CD4-positive, alpha-beta T cell (primary cell): ENCODE results near the gene ANO9. TPM values are rescaled to one million over a fixed set of nuclear protein-coding genes. Genes with fewer than 3 reads are reported as not detected.

Source experiments
- ATAC-seq: fragments of 200-7000 bp; cut with Tn5 transposase; one replicate; pipeline ENCODE4 v1.10.0; 2022; ENCODE audit warnings: mild to moderate bottlenecking; ENCODE audit not compliant: poor library complexity
- CTCF ChIA-PET: fragments of 350-600 bp; sonication (Branson Sonifier 250); formaldehyde crosslinking; loops from one replicate; lab custom pipeline; 2021; ENCODE audit warnings: antibody characterized with exemption, inconsistent platforms; lab: Charles Lee
- POLR2A ChIA-PET: fragments of 350-600 bp; sonication (Branson Sonifier 250); formaldehyde crosslinking; loops from one replicate; lab custom pipeline; 2021; ENCODE audit warnings: antibody characterized with exemption, inconsistent platforms; lab: Charles Lee
- DNase-seq, 14 experiments: peaks; one replicate each; pipeline ENCODE4 v3.0.0-alpha.2; 2013 to 2020; ENCODE audit warnings: mixed read lengths in 2 of 14
- H3K27ac ChIP-seq, 2 donors: one replicate each; pipeline versions ENCODE4 v1.5.1 to v1.7.0; 2013; ENCODE audit warnings: low read length in 2 of 2, low read depth in 1 of 2, mild to moderate bottlenecking in 1 of 2
- H3K27me3 ChIP-seq, 2 experiments: 1 replicate in 1 of 2; 2 replicates in 1 of 2; pipeline versions ENCODE4 v1.6.1 to v1.7.0; 2013; ENCODE audit warnings: low read length in 2 of 2, control low read depth in 1 of 2, mild to moderate bottlenecking in 1 of 2, moderate library complexity in 1 of 2; ENCODE audit not compliant: insufficient read depth in 2 of 2, control insufficient read depth in 1 of 2
- H3K36me3 ChIP-seq: one replicate; pipeline ENCODE4 v1.6.1; 2013; ENCODE audit warnings: low read length, control low read depth; ENCODE audit not compliant: insufficient read depth
- H3K4me1 ChIP-seq: one replicate; pipeline ENCODE4 v1.6.1; 2013; ENCODE audit warnings: low read length, control low read depth; ENCODE audit not compliant: insufficient read depth
- H3K4me3 ChIP-seq: one replicate; pipeline ENCODE4 v1.5.1; 2013; ENCODE audit warnings: mild to moderate bottlenecking, low read length, moderate library complexity
- H3K9me3 ChIP-seq, 2 experiments: 1 replicate in 1 of 2; 2 replicates in 1 of 2; pipeline versions ENCODE4 v1.6.1 to v1.7.0; 2013; ENCODE audit warnings: low read length in 2 of 2, mild to moderate bottlenecking in 2 of 2, control low read depth in 1 of 2, moderate library complexity in 1 of 2; ENCODE audit not compliant: control insufficient read depth in 1 of 2, insufficient read depth in 1 of 2
- H3K27ac Mint-ChIP-seq: one replicate; pipeline ENCODE4 v1.8.0; 2020; ENCODE audit warnings: mixed read lengths
- H3K27me3 Mint-ChIP-seq: one replicate; pipeline ENCODE4 v1.8.0; 2021; ENCODE audit warnings: mixed read lengths
- H3K36me3 Mint-ChIP-seq: one replicate; pipeline ENCODE4 v1.8.0; 2021; ENCODE audit warnings: low read depth, mixed read lengths
- H3K4me1 Mint-ChIP-seq: one replicate; pipeline ENCODE4 v1.8.0; 2021; ENCODE audit warnings: low read depth, mixed read lengths
- H3K4me3 Mint-ChIP-seq: one replicate; pipeline ENCODE4 v1.8.0; 2020; ENCODE audit warnings: mild to moderate bottlenecking, mixed read lengths
- H3K9me3 Mint-ChIP-seq: one replicate; pipeline ENCODE4 v1.8.0; 2020; ENCODE audit warnings: mixed read lengths
- CTCF ChIP-seq: fragments of 200-600 bp; IDR thresholded peaks from one replicate; pipeline ENCODE4 v1.8.0; 2022; ENCODE audit warnings: antibody characterized with exemption, mild to moderate bottlenecking
- intact Hi-C, 2 experiments: fragments of 100-400 bp; cut with DNase I in 1 of 2; cut with micrococcal nuclease in 1 of 2; formaldehyde crosslinking; loops; one replicate each; pipeline versions ENCODE4 v1.15.1 to v1.9.0; 2023 to 2025; cut with DNase I, micrococcal nuclease
- total RNA-seq, 174 experiments: library from RNA in 2 of 174; stranded (reverse) in 2 of 174; gene quantifications; one replicate each; pipeline ENCODE4 v1.2.3 and lab custom pipeline; 2021 to 2026

Gene ANO9
- total RNA-seq, 2 experiments from 2014 or later = 109 to 114 TPM

DNA sequence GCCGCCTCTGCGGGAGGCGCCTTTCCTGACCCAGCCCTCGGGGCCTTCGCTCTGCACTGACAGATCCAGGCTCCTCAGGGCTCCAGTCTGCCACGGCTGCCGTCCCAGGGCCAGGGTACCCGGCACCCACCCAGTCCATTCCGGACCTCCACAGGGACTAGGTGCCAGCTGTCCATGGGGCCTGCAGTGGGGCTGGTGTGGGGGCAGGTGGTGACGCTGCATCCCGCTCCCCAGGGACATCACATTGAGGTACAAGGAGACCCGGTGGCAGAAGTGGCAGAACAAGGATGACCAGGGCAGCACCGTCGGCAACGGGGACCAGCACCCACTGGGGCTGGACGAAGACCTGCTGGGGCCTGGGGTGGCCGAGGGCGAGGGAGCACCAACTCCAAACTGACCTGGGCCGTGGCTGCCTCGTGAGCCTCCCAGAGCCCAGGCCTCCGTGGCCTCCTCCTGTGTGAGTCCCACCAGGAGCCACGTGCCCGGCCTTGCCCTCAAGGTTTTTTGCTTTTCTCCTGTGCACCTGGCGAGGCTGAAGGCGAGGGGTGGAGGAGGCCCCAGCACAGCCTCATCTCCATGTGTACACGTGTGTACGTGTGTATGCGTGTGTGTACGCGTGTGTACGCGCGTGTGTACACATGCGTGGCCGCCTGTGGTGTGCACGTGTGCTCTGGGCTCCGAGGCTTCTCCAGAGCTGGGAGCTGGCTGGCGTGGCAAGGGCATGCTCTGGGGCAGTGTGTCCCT is 48.5 kb upstream of the ANO9 start:
- peaks cover 28% of the 10 kb centered on the region for H3K36me3 Mint-ChIP-seq
- DNase-seq = no peak
- intact Hi-C loops = no loop called here

GRCh38 chr11:489610-490185 is 47.9 kb upstream of the ANO9 start:
- H3K4me3 Mint-ChIP-seq = no peak overlapping the region
- Histone ChIP-seq H3K27me3 (no peaks in the 10 kb centered on the region), H3K27ac (no peak overlapping the region), H3K9me3 (peaks cover 0 to 1% of the 10 kb centered on the region in 2 experiments), H3K36me3 (peaks cover 7% of the 10 kb centered on the region), H3K4me3 (no peak overlapping the region), H3K4me1 (no peaks in the 10 kb centered on the region)
- ATAC-seq (no peak), DNase-seq (no peak)
- H3K27me3 Mint-ChIP-seq = no peaks in the 10 kb centered on the region
- no peak overlapping the region for H3K27ac Mint-ChIP-seq
- intact Hi-C loops = no loop called here
- no peaks in the 10 kb centered on the region for H3K9me3 Mint-ChIP-seq
- ChIA-PET POLR2A (no interaction called here), CTCF (no interaction called here)
- peaks cover 24% of the 10 kb centered on the region for H3K36me3 Mint-ChIP-seq
- TF ChIP-seq CTCF = no peak
- H3K4me1 Mint-ChIP-seq = no peaks in the 10 kb centered on the region

More for the DNA sequence above, 48.5 kb upstream of the ANO9 start:
- Histone ChIP-seq H3K36me3 (peaks cover 13% of the 10 kb centered on the region), H3K27ac (no peak overlapping the region), H3K27me3 (no peaks in the 10 kb centered on the region), H3K9me3 (no peaks in the 10 kb centered on the region), H3K4me3 (no peak overlapping the region), H3K4me1 (no peaks in the 10 kb centered on the region)
- Mint-ChIP-seq H3K4me3 (no peak overlapping the region), H3K27me3 (no peaks in the 10 kb centered on the region), H3K4me1 (no peaks in the 10 kb centered on the region), H3K9me3 (no peaks in the 10 kb centered on the region), H3K27ac (no peak overlapping the region)
- no peak for ATAC-seq
- CTCF ChIA-PET = no interaction called here
- no peak for TF ChIP-seq CTCF
- POLR2A ChIA-PET = no interaction called here

- CTCF ChIA-PET = no interaction called here
- intact Hi-C loops = no loop called here
- no peak for DNase-seq
- Histone ChIP-seq H3K9me3 (peaks cover 0 to 3% of the 10 kb centered on the region in 2 experiments), H3K36me3 (peaks cover under 1% of the 10 kb centered on the region), H3K27me3 (no peaks in the 10 kb centered on the region), H3K27ac (no peak overlapping the region), H3K4me3 (no peak overlapping the region), H3K4me1 (no peaks in the 10 kb centered on the region)
- Mint-ChIP-seq H3K4me1 (no peaks in the 10 kb centered on the region), H3K4me3 (no peak overlapping the region), H3K27ac (no peak overlapping the region), H3K9me3 (no peaks in the 10 kb centered on the region), H3K36me3 (peaks cover 18% of the 10 kb centered on the region), H3K27me3 (no peaks in the 10 kb centered on the region)
- no peak for TF ChIP-seq CTCF
- POLR2A ChIA-PET = no interaction called here
- no peak for ATAC-seq
Measured at GRCh38 chr11:488992-489391, 47.2 kb upstream of the ANO9 start.
